Panc1 (cell line): ENCODE results near the gene ARHGEF17. TPM values are rescaled to one million over a fixed set of nuclear protein-coding genes. Genes with fewer than 3 reads are reported as not detected.

Experiments
- ATAC-seq: fragments of 200-7000 bp; cut with Tn5 transposase; 2 replicates; pipeline ENCODE4 v1.9.1; 2020; ENCODE audit warnings: mild to moderate bottlenecking, moderate library complexity
- BruUV-seq: library from RNA; stranded (reverse); fragments of 400-500 nt; replicated peaks from 2 replicates; lab custom pipeline; 2021; lab: Mats Ljungman, UMichigan
- CTCF ChIA-PET: fragments of 300-600 bp; sonication (Branson Sonifier 250); formaldehyde crosslinking; loops from one replicate; lab custom pipeline; 2022; ENCODE audit warnings: antibody characterized with exemption; lab: Charles Lee
- POLR2A ChIA-PET: fragments of 300-600 bp; sonication (Branson Sonifier 250); formaldehyde crosslinking; loops from one replicate; lab custom pipeline; 2022; ENCODE audit warnings: antibody characterized with exemption; lab: Charles Lee
- DNase-seq: peaks from one replicate; pipeline ENCODE4 v3.0.0-alpha.2; 2010; ENCODE audit warnings: low read depth, low spot score
- H3K27ac ChIP-seq: 2 replicates; pipeline ENCODE4 v1.5.1; 2011; ENCODE audit warnings: mild to moderate bottlenecking, low read length, inconsistent platforms
- H3K27me3 ChIP-seq: fragments of 200-500 bp; sonication (Bioruptor generic); 2 replicates; pipeline ENCODE4 v1.6.0; 2014; ENCODE audit warnings: low read length, inconsistent platforms; ENCODE audit not compliant: control insufficient read depth, insufficient read depth
- H3K36me3 ChIP-seq: fragments of 200-500 bp; sonication (Bioruptor generic); 2 replicates; pipeline ENCODE4 v1.5.1; 2014; ENCODE audit warnings: inconsistent platforms, mild to moderate bottlenecking, low read length, moderate library complexity; ENCODE audit not compliant: control insufficient read depth, insufficient read depth
- H3K4me1 ChIP-seq: 2 replicates; pipeline ENCODE4 v1.5.1; 2011; ENCODE audit warnings: inconsistent platforms, mild to moderate bottlenecking, low read length, moderate library complexity; ENCODE audit not compliant: control insufficient read depth, insufficient read depth
- H3K4me3 ChIP-seq, 2 experiments: 2 replicates each; pipeline ENCODE4 v1.5.1; 2011 to 2012; ENCODE audit warnings: low read depth in 2 of 2, low read length in 2 of 2, mild to moderate bottlenecking in 2 of 2, inconsistent platforms in 1 of 2, moderate library complexity in 1 of 2
- H3K9me3 ChIP-seq: fragments of 200-500 bp; sonication (Bioruptor generic); 2 replicates; pipeline ENCODE4 v1.5.1; 2014; ENCODE audit warnings: low read depth, mild to moderate bottlenecking, inconsistent platforms, low read length, moderate library complexity; ENCODE audit not compliant: control insufficient read depth, insufficient read depth
- CTCF ChIP-seq: fragments of 450-650 bp; IDR thresholded peaks from 2 replicates; pipeline ENCODE4 v1.5.1; 2017; ENCODE audit warnings: mild to moderate bottlenecking
- POLR2AphosphoS5 ChIP-seq: IDR thresholded peaks from 2 replicates; pipeline ENCODE4 v1.6.1; 2012; ENCODE audit warnings: mild to moderate bottlenecking, low read depth, low read length, moderate library complexity
- REST ChIP-seq, 2 experiments: IDR thresholded peaks; 2 replicates each; pipeline ENCODE4 v1.6.1; 2011 to 2012; ENCODE audit warnings: low read depth in 2 of 2, control low read depth in 1 of 2, low read length in 1 of 2, mild to moderate bottlenecking in 1 of 2, moderate library complexity in 1 of 2; ENCODE audit not compliant: insufficient read depth in 1 of 2
- SIN3A ChIP-seq: IDR thresholded peaks from 2 replicates; pipeline ENCODE4 v1.6.1; 2012; ENCODE audit warnings: low read depth, mild to moderate bottlenecking, low read length, moderate library complexity, borderline replicate concordance; ENCODE audit not compliant: insufficient read depth
- TCF7L2 ChIP-seq: IDR thresholded peaks from 2 replicates; pipeline ENCODE4 v1.6.1; 2011; ENCODE audit warnings: mild to moderate bottlenecking, low read depth, low read length, inconsistent platforms
- in situ Hi-C: cut with HindIII; loops from 2 replicates; pipeline ENCODE4 v1.10.0; 2016; ENCODE audit warnings: low sequenced_read_pairs, low pct_unique_long_range_greater_than_20kb
- intact Hi-C: fragments of 100-400 bp; cut with micrococcal nuclease; formaldehyde crosslinking; loops from one replicate; pipeline ENCODE4 v1.10.0; 2022; ENCODE audit not compliant: unreplicated experiment
- total RNA-seq: library from RNA; stranded (reverse); gene quantifications from one replicate; pipeline ENCODE4 v1.2.1, GENCODE V29; 2021; ENCODE audit not compliant: unreplicated experiment

Gene ARHGEF17
- total RNA-seq, 1 experiment from 2014 or later, result 43.2 TPM

DNA sequence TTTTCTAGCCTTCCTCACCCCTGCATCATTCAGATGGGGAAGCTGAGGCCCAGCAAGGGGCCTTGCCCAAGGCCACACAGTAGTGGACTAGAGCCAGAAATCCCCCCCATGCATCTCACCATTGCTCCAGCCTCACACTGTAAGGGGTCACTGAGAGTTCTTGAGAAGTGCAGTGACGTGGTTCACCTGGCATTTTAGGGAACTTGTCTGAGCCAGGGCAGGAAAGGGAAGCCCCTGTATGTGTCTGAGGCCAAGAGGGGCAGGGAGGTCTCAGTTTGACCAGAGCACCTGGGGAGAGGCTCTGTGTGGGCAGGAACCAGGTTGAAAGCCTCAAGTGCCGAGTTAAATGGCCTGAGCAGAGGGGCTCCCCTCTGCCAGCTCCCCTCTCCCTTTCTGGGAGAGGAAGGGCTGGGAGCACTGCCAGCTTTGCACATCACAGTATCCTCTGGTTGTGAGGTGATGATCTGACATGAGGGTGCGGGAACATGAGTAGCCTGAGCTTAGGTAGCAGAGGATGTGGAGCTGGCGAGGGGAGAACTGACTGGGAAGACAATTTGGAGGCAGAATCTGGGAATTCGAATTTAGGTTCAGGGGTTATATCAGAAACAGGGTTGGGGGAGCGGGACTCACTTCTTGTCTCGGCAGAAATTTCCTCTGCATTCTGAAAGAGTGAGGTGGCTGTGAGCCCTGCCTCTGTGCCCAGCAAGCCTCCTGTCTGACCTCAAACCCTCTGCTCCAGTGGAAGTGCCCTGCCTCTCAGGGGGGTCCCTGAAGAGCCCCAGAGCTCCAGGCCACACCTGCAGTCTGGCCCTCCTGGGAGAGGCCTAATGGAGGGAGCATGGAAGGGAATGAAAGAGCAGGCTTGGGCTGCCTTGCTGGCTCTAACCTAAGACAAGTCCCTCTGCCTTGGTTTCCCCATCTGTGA lies 14.6 kb downstream of the ARHGEF17 start:
- ATAC-seq, result no peak
- Histone ChIP-seq H3K9me3 (no peaks in the 10 kb centered on the region), H3K4me3 (no peak overlapping the region), H3K36me3 (no peaks in the 10 kb centered on the region), H3K4me1 (peaks cover 24% of the 10 kb centered on the region), H3K27me3 (no peaks in the 10 kb centered on the region), H3K27ac (no peak overlapping the region)
- in situ Hi-C loops, result no loop called here
- no peak for DNase-seq
- intact Hi-C loops, result no loop called here
- TF ChIP-seq TCF7L2 (no peak), REST (IDR thresholded peaks at IDR 0.05; ENCODE audit: insufficient read depth in 1 of 2, low read depth in 2 of 2, low read length in 1 of 2) (no peak), SIN3A (no peak), POLR2AphosphoS5 (no peak), CTCF (no peak)
- ChIA-PET POLR2A (interaction anchor here (0.7 kb wide), 1 partner anchor 388 kb away, joined by 5 read pairs; no protein-coding TSS in a partner anchor), CTCF (interaction anchor here (1.0 kb wide), 1 partner anchor 13 kb away, joined by 7 read pairs; no protein-coding TSS in a partner anchor)
- BruUV-seq, result no TSS peak

- POLR2A ChIA-PET, result interaction anchor here (0.7 kb wide), 1 partner anchor 389 kb away, joined by 5 read pairs; no protein-coding TSS in a partner anchor
- H3K4me3 ChIP-seq, result no peak overlapping the region
- no peaks in the 10 kb centered on the region for H3K27me3 ChIP-seq
- in situ Hi-C loops, result no loop called here
- TF ChIP-seq REST (IDR thresholded peaks at IDR 0.05; ENCODE audit: insufficient read depth in 1 of 2, low read depth in 2 of 2, low read length in 1 of 2) (no peak), CTCF (no peak), POLR2AphosphoS5 (no peak), SIN3A (no peak), TCF7L2 (no peak)
- CTCF ChIA-PET, result no interaction called here
- no peak for ATAC-seq
- intact Hi-C loops, result no loop called here
- peaks cover 24% of the 10 kb centered on the region for H3K4me1 ChIP-seq
- no peaks in the 10 kb centered on the region for H3K36me3 ChIP-seq
- no peak for DNase-seq
- no peak overlapping the region; the same call in 1 of the 2 replicates for H3K27ac ChIP-seq
- no TSS peak for BruUV-seq
- no peaks in the 10 kb centered on the region for H3K9me3 ChIP-seq
These were observed 15.4 kb downstream of the ARHGEF17 start for GRCh38 chr11:73323464-73323863.
